IgD-negative memory B cell (primary cell): ENCODE measurements around the gene PDE4D. TPM values are rescaled to one million over a fixed set of nuclear protein-coding genes. Genes with fewer than 3 reads are reported as not detected.
"Not testable (repeated sequence)": the region's sequence is repeated elsewhere in the genome, so short reads cannot be mapped to it uniquely, and the experiment has no call there.

ENCODE experiments used
- H3K27ac Mint-ChIP-seq, 3 donors: one replicate each; pipeline ENCODE4 v1.8.0; 2020 to 2022; ENCODE audit warnings: mild to moderate bottlenecking in 3 of 3, mixed read lengths in 3 of 3, moderate library complexity in 1 of 3
- H3K27me3 Mint-ChIP-seq: one replicate; pipeline ENCODE4 v1.8.0; 2021; ENCODE audit warnings: mixed read lengths
- H3K36me3 Mint-ChIP-seq: one replicate; pipeline ENCODE4 v1.8.0; 2020; ENCODE audit warnings: mild to moderate bottlenecking, mixed read lengths
- H3K4me1 Mint-ChIP-seq, 3 donors: one replicate each; pipeline ENCODE4 v1.8.0; 2020 to 2022; ENCODE audit warnings: mixed read lengths in 3 of 3, mild to moderate bottlenecking in 1 of 3
- H3K4me3 Mint-ChIP-seq, 4 donors: one replicate each; pipeline ENCODE4 v1.8.0; 2020 to 2022; ENCODE audit warnings: mild to moderate bottlenecking in 4 of 4, mixed read lengths in 4 of 4, moderate library complexity in 3 of 4
- H3K9me3 Mint-ChIP-seq, 3 donors: one replicate each; pipeline ENCODE4 v1.8.0; 2020 to 2021; ENCODE audit warnings: mixed read lengths in 3 of 3, mild to moderate bottlenecking in 1 of 3
- polyA plus RNA-seq: library from polyadenylated mRNA; unstranded; fragments of 300-500 nt; fragmentation: Illumina TruSeq; gene quantifications from one replicate; pipeline ENCODE4 v1.2.3, GENCODE V29; 2021

PDE4D gene
- polyA plus RNA-seq, 1 donor from 2014 or later: 18.8 TPM

GRCh38 chr5:59002162-59002825 is 891.2 kb downstream of the PDE4D start:
- Mint-ChIP-seq H3K9me3 (no peaks in the 10 kb centered on the region), H3K4me1 (peaks cover 0 to 9% (median 3%) of the 10 kb centered on the region in 3 donors), H3K36me3 (no peaks in the 10 kb centered on the region), H3K4me3 (no peak overlapping the region), H3K27ac (no peak overlapping the region), H3K27me3 (no peaks in the 10 kb centered on the region)

GRCh38 chr5:59001716-59002115 is 891.8 kb downstream of the PDE4D start:
- H3K27ac Mint-ChIP-seq: no peak overlapping the region
- no peak overlapping the region for H3K4me3 Mint-ChIP-seq
- no peaks in the 10 kb centered on the region for H3K9me3 Mint-ChIP-seq
- H3K27me3 Mint-ChIP-seq: no peaks in the 10 kb centered on the region
- H3K4me1 Mint-ChIP-seq: peaks cover 0 to 9% (median 3%) of the 10 kb centered on the region in 3 donors
- no peaks in the 10 kb centered on the region for H3K36me3 Mint-ChIP-seq

- no peaks in the 10 kb centered on the region for H3K36me3 Mint-ChIP-seq
- H3K4me3 Mint-ChIP-seq: no peak overlapping the region
- H3K9me3 Mint-ChIP-seq: no peaks in the 10 kb centered on the region
- H3K27me3 Mint-ChIP-seq: no peaks in the 10 kb centered on the region
- H3K4me1 Mint-ChIP-seq: peaks cover 0 to 9% (median 3%) of the 10 kb centered on the region in 3 donors
- no peak overlapping the region for H3K27ac Mint-ChIP-seq
Measured at GRCh38 chr5:59001154-59001553, 892.4 kb downstream of the PDE4D start.

GRCh38 chr5:59000211-59000610 is 893.3 kb downstream of the PDE4D start:
- H3K4me3 Mint-ChIP-seq: no peak overlapping the region
- H3K4me1 Mint-ChIP-seq: peaks cover 0 to 7% (median 3%) of the 10 kb centered on the region in 3 donors
- H3K36me3 Mint-ChIP-seq: no peaks in the 10 kb centered on the region
- H3K27ac Mint-ChIP-seq: no peak overlapping the region
- no peaks in the 10 kb centered on the region for H3K9me3 Mint-ChIP-seq
- H3K27me3 Mint-ChIP-seq: no peaks in the 10 kb centered on the region

GRCh38 chr5:58999804-59000203 is 893.7 kb downstream of the PDE4D start:
- no peaks in the 10 kb centered on the region for H3K36me3 Mint-ChIP-seq
- no peak overlapping the region for H3K27ac Mint-ChIP-seq
- no peaks in the 10 kb centered on the region for H3K27me3 Mint-ChIP-seq
- no peak overlapping the region for H3K4me3 Mint-ChIP-seq
- peaks cover 0 to 6% (median 3%) of the 10 kb centered on the region in 3 donors for H3K4me1 Mint-ChIP-seq
- no peaks in the 10 kb centered on the region for H3K9me3 Mint-ChIP-seq

- no peaks in the 10 kb centered on the region for H3K27me3 Mint-ChIP-seq
- no peaks in the 10 kb centered on the region for H3K9me3 Mint-ChIP-seq
- no peak overlapping the region for H3K4me3 Mint-ChIP-seq
- no peaks in the 10 kb centered on the region for H3K36me3 Mint-ChIP-seq
- no peak overlapping the region for H3K27ac Mint-ChIP-seq
- peaks cover 0 to 4% (median 3%) of the 10 kb centered on the region in 3 donors for H3K4me1 Mint-ChIP-seq
Measured at GRCh38 chr5:58998544-58998943, 895.0 kb downstream of the PDE4D start.

GRCh38 chr5:58995779-58996178 is 897.7 kb downstream of the PDE4D start:
- not testable (repeated sequence) for H3K9me3 Mint-ChIP-seq, H3K36me3 Mint-ChIP-seq, H3K4me1 Mint-ChIP-seq, H3K27me3 Mint-ChIP-seq, H3K4me3 Mint-ChIP-seq
- H3K27ac Mint-ChIP-seq: peak overlapping the region in 1 of 3 donors; percentile 80

- Mint-ChIP-seq H3K4me3 (no peak overlapping the region), H3K36me3 (no peaks in the 10 kb centered on the region), H3K9me3 (no peaks in the 10 kb centered on the region), H3K4me1 (no peaks in the 10 kb centered on the region), H3K27me3 (no peaks in the 10 kb centered on the region), H3K27ac (no peak overlapping the region)
Measured at GRCh38 chr5:58993461-58993860, 900.1 kb downstream of the PDE4D start.

- no peaks in the 10 kb centered on the region for H3K27me3 Mint-ChIP-seq
- no peak overlapping the region for H3K27ac Mint-ChIP-seq
- no peak overlapping the region for H3K4me3 Mint-ChIP-seq
- H3K36me3 Mint-ChIP-seq: peaks cover 2% of the 10 kb centered on the region
- no peaks in the 10 kb centered on the region for H3K4me1 Mint-ChIP-seq
- H3K9me3 Mint-ChIP-seq: no peaks in the 10 kb centered on the region
Measured at GRCh38 chr5:58988938-58989337, 904.6 kb downstream of the PDE4D start.

GRCh38 chr5:58987193-58987592 is 906.3 kb downstream of the PDE4D start:
- no peaks in the 10 kb centered on the region for H3K27me3 Mint-ChIP-seq
- no peaks in the 10 kb centered on the region for H3K9me3 Mint-ChIP-seq
- H3K27ac Mint-ChIP-seq: no peak overlapping the region
- peaks cover 2% of the 10 kb centered on the region for H3K36me3 Mint-ChIP-seq
- no peak overlapping the region for H3K4me3 Mint-ChIP-seq
- peaks cover 0 to 1% (median 0%) of the 10 kb centered on the region in 3 donors for H3K4me1 Mint-ChIP-seq

GRCh38 chr5:58986281-58986680 is 907.2 kb downstream of the PDE4D start:
- Mint-ChIP-seq H3K27me3 (no peaks in the 10 kb centered on the region), H3K4me3 (no peak overlapping the region), H3K36me3 (peaks cover 5% of the 10 kb centered on the region), H3K9me3 (no peaks in the 10 kb centered on the region), H3K4me1 (peaks cover 0 to 1% (median 0%) of the 10 kb centered on the region in 3 donors), H3K27ac (no peak overlapping the region)

GRCh38 chr5:58985759-58986158 is 907.8 kb downstream of the PDE4D start:
- H3K4me3 Mint-ChIP-seq: no peak overlapping the region
- no peak overlapping the region for H3K27ac Mint-ChIP-seq
- H3K4me1 Mint-ChIP-seq: peaks cover 0 to 1% (median 0%) of the 10 kb centered on the region in 3 donors

GRCh38 chr5:58985311-58985710 is 908.2 kb downstream of the PDE4D start:
- H3K9me3 Mint-ChIP-seq: no peaks in the 10 kb centered on the region
- H3K36me3 Mint-ChIP-seq: peaks cover 5% of the 10 kb centered on the region
- no peak overlapping the region for H3K4me3 Mint-ChIP-seq
- no peak overlapping the region for H3K27ac Mint-ChIP-seq
- peaks cover 0 to 1% (median 0%) of the 10 kb centered on the region in 3 donors for H3K4me1 Mint-ChIP-seq
- H3K27me3 Mint-ChIP-seq: no peaks in the 10 kb centered on the region

More at GRCh38 chr5:58985759-58986158, 907.8 kb downstream of the PDE4D start:
- no peaks in the 10 kb centered on the region for H3K9me3 Mint-ChIP-seq
- H3K27me3 Mint-ChIP-seq: no peaks in the 10 kb centered on the region
- H3K36me3 Mint-ChIP-seq: peaks cover 5% of the 10 kb centered on the region

GRCh38 chr5:58983526-58984452 is 909.7 kb downstream of the PDE4D start:
- H3K4me1 Mint-ChIP-seq: peaks cover 0 to 1% (median 0%) of the 10 kb centered on the region in 3 donors
- no peaks in the 10 kb centered on the region for H3K9me3 Mint-ChIP-seq
- H3K27me3 Mint-ChIP-seq: no peaks in the 10 kb centered on the region
- H3K36me3 Mint-ChIP-seq: peaks cover 5% of the 10 kb centered on the region
- H3K27ac Mint-ChIP-seq: no peak overlapping the region
- H3K4me3 Mint-ChIP-seq: no peak overlapping the region

GRCh38 chr5:58980890-58981289 is 912.6 kb downstream of the PDE4D start:
- Mint-ChIP-seq H3K27ac (no peak overlapping the region), H3K36me3 (peaks cover 4% of the 10 kb centered on the region), H3K4me3 (no peak overlapping the region), H3K27me3 (no peaks in the 10 kb centered on the region), H3K4me1 (peaks cover 0 to 1% (median 0%) of the 10 kb centered on the region in 3 donors), H3K9me3 (no peaks in the 10 kb centered on the region)
